Fibroblast of pulmonary artery (primary cell): ENCODE results near the gene ALKBH4.
A peak's percentile ranks its signal among the peaks of the same experiment; 100 is the strongest.
"Not testable (repeated sequence)": the region's sequence is repeated elsewhere in the genome, so short reads cannot be mapped to it uniquely, and the experiment has no call there.

Source experiments
- DNase-seq: peaks from one replicate; pipeline ENCODE4 v3.0.0-alpha.2; 2010; ENCODE audit warnings: low read depth
- H3K4me3 ChIP-seq: replicated peaks from 2 replicates; pipeline ENCODE4 v1.5.1; 2011; ENCODE audit warnings: low read depth, mild to moderate bottlenecking, control low read depth, low read length, moderate library complexity
- TF ChIP-seq, protein P1 (sequence below): IDR thresholded peaks from 2 replicates; pipeline ENCODE4 v1.5.1; 2011; ENCODE audit warnings: mild to moderate bottlenecking, control low read depth, low read length, inconsistent platforms; ENCODE audit errors: missing control alignments

Gene ALKBH4, protein sequence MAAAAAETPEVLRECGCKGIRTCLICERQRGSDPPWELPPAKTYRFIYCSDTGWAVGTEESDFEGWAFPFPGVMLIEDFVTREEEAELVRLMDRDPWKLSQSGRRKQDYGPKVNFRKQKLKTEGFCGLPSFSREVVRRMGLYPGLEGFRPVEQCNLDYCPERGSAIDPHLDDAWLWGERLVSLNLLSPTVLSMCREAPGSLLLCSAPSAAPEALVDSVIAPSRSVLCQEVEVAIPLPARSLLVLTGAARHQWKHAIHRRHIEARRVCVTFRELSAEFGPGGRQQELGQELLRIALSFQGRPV

DNA sequence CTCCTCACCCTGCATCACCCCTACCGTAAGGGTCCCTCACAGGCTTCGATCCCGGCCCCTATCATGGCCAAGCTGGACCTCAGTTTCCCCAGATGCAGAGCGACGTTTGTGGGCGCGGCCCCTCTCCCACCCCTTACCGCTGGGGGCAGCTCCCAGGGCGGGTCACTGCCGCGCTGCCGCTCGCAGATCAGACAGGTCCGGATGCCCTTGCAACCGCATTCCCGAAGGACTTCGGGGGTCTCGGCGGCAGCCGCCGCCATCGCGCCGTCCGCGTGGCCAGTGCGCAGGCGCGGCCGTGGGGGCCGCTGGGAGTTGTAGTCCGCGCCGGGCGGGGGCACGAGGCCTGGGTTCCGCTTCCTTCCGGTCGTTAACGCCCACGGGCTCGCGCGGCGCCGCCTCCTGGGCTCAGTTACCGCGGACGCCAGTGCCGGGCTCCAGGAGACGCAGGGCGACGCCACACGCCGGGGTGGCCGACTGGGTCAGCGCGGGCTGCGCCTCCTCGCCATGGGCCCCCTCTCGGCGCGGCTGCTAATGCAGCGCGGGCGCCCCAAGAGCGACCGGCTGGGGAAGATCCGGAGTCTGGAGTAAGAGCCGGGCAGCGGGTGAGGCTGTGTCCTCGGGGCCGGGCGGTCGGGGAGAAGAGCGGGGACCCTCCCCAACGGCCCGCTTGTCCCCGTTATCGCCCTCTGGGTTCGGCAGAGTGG, at the start of gene ALKBH4, which contains the start of gene LRWD1:
Gene ALKBH4 (minus strand): TSS at position 287 of the 704 bp plus-strand sequence. CDS start 27 bp downstream, at position 260.
Gene LRWD1 (plus strand): TSS at position 408 of the 704 bp plus-strand sequence. CDS start 97 bp downstream, at position 505.
- peak within 1 kb of the TSS; percentile 100 for H3K4me3 ChIP-seq
- TF ChIP-seq, protein P1, sequence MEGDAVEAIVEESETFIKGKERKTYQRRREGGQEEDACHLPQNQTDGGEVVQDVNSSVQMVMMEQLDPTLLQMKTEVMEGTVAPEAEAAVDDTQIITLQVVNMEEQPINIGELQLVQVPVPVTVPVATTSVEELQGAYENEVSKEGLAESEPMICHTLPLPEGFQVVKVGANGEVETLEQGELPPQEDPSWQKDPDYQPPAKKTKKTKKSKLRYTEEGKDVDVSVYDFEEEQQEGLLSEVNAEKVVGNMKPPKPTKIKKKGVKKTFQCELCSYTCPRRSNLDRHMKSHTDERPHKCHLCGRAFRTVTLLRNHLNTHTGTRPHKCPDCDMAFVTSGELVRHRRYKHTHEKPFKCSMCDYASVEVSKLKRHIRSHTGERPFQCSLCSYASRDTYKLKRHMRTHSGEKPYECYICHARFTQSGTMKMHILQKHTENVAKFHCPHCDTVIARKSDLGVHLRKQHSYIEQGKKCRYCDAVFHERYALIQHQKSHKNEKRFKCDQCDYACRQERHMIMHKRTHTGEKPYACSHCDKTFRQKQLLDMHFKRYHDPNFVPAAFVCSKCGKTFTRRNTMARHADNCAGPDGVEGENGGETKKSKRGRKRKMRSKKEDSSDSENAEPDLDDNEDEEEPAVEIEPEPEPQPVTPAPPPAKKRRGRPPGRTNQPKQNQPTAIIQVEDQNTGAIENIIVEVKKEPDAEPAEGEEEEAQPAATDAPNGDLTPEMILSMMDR = no peak
- DNase-seq = peak; percentile 92

DNA sequence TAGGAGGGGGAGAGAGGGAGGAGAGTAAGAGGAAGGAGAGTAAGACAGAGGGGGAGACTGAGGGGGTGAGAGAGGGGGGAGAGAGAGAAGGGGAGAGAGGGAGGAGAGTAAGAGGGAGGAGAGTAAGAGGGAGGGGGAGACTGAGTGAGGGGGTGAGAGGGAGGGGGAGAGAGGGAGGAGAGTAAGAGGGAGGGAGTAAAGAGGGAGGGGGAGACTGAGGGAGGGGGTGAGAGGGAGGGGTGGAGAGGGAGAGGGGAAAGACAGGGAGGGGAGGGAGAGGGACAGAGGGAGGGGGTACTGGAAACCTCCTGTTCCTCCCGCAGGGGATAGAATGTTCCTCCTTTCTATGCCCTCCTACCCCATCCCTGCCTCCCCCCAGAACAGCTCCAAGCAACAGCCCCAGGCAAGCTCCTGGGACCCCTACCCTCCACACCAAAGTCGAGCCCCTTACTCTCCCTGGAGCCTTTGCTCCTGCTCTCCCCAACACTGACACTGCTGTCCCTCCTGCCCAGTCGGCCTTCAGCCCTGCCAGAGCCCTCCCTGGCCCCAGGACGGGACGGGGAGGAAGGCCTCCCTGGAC, 48.1 kb upstream of the ALKBH4 start:
- peak overlapping the region; percentile 27 for H3K4me3 ChIP-seq
- peak; percentile 76 for DNase-seq

DNA sequence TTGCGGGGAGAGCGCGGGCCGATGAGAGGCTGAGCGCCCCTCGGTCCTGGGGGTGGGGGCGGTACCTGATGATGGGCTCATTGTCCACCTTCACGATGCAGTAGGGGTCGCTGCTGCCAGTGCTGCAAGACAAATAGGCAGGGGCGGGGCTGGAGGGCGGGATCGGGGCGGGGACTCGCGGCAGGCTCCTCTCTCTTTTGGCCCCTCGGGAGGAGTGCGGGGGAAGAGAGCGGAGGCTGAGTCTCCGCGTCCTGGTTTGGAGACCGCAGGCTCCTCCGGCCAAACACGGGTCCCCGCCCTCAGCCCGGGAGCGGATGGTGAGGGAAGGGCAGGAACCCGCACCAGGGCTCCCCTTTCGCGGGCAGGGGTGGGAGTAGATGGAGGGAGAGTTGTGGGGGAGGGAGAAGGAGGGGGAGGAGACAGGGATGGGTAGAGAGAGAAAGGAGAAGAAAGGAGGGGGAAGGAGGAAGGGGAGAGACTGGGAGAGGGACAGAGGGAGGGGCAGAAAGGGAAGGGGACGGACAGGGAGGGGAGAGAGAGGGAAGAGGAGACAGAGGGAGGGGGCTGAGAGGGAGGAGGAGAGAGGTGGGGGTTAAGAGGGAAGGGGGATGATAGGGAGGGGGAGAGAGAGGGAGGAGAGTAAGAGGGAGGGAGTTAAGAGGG, 47.3 kb upstream of the ALKBH4 start:
- DNase-seq, H3K4me3 ChIP-seq: not testable (repeated sequence)

GRCh38 chr7:102510575-102510974, 45.9 kb upstream of the ALKBH4 start:
- H3K4me3 ChIP-seq, DNase-seq: not testable (repeated sequence)

DNA sequence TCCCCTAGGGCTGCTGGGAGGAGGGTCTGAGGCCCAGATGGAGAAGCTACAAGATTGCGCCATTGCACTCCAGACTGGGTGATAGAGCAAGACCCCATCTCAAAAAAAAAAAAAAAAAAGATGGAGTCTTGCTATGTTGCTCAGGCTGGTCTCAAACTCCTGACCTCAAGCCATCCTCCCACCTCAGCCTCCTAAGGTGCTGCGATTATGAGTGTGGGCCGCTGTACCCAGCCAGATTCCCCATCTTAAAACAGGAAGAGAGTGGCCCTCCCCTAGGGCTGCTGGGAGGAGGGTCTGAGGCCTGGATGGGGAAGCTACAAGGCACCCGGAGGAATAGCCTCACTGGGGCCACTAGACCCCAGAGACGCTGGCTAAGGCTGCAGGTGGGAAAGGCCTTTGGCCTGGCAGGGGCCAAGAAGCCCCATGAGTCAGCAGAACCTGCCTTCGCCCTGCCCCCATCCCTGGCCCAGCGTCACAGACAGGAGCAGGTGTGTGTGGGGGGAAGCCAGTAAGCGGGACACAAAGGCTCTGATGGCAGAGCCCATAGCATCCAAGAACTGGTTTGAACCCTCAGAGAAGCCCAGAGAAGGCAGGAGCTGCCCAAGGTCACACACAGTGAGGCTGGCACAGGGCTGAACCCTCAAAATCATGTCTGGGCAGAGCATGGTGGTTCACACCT, 42.9 kb upstream of the ALKBH4 start:
- not testable (repeated sequence) for H3K4me3 ChIP-seq, DNase-seq

GRCh38 chr7:102505298-102506185, 40.9 kb upstream of the ALKBH4 start:
- H3K4me3 ChIP-seq, DNase-seq: not testable (repeated sequence)

DNA sequence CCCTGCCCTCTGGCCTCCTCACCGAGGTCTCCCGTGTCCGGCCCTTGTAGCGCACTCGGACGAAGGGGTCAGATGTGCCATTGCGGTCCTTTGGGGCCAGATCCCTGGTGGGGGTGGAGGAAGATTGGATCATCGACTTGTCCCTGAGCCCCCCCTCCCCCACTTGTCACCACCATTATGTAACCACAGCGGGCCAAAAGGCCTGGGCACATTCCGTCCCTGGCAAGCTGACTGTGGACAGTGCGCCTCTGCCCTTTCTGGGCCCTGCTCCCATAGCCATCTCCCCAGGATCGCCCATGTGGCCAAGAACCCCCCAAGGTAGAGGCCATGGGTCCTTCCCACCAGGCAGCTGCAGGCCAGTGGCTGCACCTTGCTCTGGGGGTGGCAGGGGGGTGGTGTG, 38.5 kb upstream of the ALKBH4 start:
- not testable (repeated sequence) for DNase-seq, H3K4me3 ChIP-seq

DNA sequence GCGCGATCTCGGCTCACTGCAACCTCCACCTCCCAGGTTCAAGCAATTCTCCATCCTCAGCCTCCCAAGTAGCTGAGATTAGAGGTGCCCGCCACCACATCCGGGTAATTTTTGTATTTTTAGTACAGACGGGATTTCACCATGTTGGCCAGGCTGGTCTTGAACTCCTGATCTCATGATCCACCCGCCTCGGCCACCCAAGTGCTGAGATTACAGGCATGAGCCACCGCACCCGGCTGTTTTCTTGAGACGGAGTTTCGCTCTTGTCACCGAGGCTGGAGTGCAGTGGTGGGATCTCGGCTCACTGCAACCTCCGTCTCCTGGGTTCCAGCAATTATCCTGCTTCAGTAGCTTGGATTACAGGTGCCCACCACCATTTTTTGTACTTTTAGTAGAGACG, 33.7 kb upstream of the ALKBH4 start:
- not testable (repeated sequence) for H3K4me3 ChIP-seq

DNA sequence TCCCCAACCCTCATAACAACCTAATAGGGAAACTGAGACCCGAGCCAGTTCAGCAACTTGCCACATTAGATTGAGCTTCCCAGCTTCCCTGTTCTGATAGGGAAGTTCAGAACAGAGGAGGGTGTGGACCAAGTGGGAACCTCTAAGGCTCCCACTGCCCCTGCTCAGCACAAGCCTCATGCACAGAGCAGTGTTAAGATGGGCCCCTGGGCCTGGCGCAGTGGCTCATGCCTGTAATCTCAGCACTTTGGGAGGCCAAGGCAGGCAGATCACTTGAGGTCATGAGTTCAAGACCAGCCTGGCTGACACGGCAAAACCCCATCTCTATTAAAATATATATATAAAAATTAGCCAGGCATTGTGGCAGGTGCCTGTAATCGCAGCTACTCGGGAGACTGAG, 32.6 kb upstream of the ALKBH4 start:
- not testable (repeated sequence) for DNase-seq, H3K4me3 ChIP-seq

More for the DNA sequence above, 33.7 kb upstream of the ALKBH4 start:
- not testable (repeated sequence) for DNase-seq

DNA sequence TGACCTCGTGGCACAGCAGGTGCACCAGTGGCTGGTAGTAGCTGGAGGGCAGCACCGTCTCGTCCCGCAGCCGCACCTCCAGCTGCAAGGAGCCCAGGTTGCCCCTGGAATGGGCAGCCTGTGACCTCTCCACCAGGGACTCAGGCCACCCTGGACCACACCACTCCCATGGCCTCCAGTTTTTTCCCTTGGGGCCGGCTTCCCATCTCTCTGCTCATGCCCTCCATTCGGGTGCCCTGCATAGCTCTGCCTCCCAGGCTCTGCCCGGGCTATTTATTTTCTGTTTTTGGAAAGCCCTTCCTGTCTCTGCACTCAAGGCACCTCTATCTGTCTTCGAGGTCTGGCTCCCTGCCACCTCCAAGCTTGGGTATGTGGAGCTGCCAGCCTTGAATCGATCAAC, 32.2 kb upstream of the ALKBH4 start:
- not testable (repeated sequence) for DNase-seq, H3K4me3 ChIP-seq

- H3K4me3 ChIP-seq, DNase-seq: not testable (repeated sequence)
These were observed 29.9 kb upstream of the ALKBH4 start for GRCh38 chr7:102494473-102495149.

- not testable (repeated sequence) for DNase-seq, H3K4me3 ChIP-seq
These were observed 29.4 kb upstream of the ALKBH4 start for GRCh38 chr7:102494026-102494425.

GRCh38 chr7:102493220-102493935, 28.7 kb upstream of the ALKBH4 start:
- not testable (repeated sequence) for H3K4me3 ChIP-seq, DNase-seq

- DNase-seq, H3K4me3 ChIP-seq: not testable (repeated sequence)
These were observed 25.9 kb upstream of the ALKBH4 start for GRCh38 chr7:102490529-102491075.

DNA sequence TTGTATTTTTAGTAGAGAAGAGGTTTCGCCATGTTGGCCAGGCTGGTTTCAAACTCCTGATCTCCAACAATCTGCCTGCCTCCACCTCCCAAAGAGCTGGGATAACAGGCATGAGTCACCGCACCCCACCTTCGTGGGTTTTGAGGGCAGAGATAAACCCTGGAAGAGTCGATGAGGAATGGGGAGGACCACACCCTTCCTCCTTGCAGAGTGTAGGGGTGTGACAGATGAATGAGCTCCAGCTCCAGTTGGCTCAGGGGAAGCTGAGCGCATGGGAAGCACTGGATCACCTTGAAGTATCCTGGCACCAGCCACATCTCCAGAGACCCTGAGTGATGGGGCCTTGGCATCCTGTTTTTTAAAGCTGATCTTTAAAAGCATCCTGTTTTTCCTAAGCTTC, 19.7 kb upstream of the ALKBH4 start:
- DNase-seq, H3K4me3 ChIP-seq: not testable (repeated sequence)
